Stimulated activated CD4-positive, alpha-beta T cell treated with anti-CD3 and anti-CD28 coated beads, Interleukin-12 subunit alpha, Interleukin-12 subunit beta, amount 100 ng/mL, for 4 hours (primary cell): ENCODE measurements around the gene NKX2-1.
"Not testable (repeated sequence)": the region's sequence is repeated elsewhere in the genome, so short reads cannot be mapped to it uniquely, and the experiment has no call there.

ENCODE experiments used
- DNase-seq: peaks from one replicate; pipeline ENCODE4 v3.0.0-alpha.2; 2020

The NKX2-1 gene

DNA sequence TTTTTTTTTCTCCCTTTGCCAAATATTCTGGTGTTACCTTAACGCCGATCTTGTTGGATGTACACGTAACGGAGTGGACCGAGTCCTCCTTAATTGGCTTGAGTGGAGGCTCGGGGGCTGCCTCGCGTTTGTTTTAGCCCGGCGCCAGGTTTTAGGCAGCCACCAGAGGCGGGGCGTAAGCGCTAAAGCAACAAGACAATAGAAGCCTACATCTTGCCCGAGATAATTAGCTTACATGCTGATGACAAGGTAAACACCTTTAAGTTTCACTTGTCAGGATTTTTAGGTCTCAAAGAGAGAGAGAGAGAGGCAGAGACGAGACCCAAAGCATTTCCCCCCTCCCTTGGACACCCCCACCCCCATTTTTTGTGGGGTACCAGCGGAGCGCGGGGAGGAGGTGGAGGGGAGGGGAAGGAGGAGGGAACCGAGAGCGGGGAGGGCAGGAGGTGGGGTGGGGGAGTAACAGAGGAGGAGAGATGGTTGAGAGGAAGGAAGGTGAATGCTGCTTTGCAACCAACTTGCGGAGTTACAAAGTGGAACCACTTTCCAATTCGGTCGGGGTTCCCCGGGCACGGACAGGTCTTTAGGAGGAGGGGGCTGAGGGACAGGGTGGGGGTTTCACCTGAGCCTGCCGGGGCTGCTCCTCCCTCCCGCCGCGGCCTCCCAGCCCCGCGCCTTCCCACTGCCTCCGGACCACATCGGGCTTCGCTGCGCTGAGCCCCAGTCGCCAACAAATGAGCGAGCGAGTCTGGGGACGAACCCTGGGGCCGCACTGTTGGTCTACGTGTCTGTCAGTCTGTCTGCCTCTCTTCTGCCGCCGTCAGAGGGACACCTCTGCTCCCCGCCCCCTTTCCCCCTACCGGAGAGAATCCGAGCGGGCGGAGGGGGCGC is at the start of gene NKX2-1:
Gene NKX2-1, minus strand, starts transcription at position 802 of the 891 bp plus-strand sequence. Its CDS starts 103 bp downstream, at position 699.
- no peak for DNase-seq

DNA sequence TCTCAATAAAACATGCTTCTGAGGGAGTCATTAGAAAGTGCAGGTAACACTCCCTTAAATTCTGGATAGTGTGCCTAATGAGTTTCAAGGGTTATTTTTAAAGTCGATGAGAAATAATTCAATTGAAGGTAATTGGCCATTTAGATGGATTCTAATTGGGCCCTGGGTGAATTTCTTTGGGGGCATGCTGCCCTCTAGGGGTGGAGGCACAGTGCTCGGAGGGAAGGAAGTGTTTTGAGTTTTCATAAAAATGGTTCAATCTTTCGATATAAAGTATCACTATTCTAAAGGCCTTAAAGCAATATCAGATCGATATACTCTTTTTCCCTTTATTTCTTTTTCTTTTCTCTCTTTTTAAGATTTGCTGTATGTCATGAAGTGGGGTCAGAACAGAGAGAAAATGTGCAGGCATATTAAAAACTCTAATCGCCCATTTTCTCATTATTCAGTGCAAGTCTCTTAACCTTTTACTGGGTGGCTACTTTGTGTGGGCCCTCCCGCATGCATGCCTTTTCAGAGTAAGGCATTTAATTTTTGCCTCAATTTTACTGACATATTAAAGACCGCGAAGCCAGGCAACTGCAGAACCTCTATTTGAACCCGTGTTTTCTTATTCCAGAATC is 36.9 kb upstream of the NKX2-1 start:
- peak; percentile 10 for DNase-seq

DNA sequence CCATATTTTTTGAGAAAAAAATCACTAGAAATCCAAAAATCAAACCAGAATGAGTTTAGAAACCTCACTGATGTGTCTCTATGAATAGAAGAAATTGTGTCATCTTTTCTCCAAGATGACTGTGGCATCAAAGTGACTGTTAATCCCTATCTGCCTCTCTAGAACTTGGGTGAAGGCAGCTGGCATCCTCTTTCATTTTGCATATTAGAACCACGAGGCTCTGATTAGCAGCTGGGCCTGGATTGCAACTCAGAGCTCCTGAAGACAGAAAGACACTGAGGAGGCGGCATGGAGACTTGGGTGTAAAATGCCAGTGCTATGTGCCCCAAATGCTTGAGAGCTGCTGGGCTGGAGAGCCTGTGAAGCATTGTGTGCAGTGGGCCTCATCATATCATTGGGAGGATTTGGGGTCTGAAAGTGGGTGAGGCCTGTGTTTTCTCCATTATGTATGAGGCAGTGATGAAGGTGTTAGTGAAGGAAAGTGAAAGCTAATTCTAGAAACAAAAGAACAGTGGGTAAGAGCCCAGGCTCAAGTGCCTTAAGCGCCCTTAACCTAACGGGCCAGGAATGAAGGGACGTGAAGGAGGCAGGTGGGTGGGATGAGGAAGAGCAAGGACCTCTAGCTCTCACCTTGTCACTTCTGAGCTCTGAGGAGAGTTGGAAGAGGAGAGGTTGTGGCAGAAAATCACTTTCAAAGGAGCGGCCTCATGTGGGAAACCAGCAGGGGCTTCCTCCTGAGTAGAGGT is 36.1 kb upstream of the NKX2-1 start:
- DNase-seq: no peak

DNA sequence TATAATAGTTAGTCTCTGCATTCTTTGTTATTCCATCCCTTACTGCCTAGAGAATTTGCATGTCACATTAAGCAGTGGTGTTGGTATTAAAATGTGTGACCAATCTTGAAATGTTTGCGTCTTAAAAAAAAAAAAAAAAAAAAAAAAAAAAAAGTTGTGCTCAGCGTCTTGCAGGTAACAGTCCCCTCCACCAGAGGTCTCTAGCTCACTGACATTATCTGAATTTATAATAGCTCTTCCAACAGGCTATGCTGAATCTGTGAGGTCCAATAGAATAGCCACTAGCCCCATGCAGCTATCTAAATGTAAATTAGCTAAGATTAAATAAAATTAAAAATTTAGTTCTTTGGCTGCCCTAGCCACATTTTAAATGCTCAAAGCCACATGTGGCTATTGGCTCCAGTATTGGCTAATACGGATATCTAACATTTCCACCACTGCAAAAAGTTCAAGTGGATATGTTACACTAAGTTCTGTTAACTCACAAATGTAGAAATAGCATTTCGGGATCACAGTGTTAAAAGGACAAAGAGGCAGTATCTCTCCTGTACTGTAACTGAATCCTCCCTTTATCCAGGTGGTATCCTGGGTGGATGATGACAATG is 33.7 kb upstream of the NKX2-1 start:
- no peak for DNase-seq

DNA sequence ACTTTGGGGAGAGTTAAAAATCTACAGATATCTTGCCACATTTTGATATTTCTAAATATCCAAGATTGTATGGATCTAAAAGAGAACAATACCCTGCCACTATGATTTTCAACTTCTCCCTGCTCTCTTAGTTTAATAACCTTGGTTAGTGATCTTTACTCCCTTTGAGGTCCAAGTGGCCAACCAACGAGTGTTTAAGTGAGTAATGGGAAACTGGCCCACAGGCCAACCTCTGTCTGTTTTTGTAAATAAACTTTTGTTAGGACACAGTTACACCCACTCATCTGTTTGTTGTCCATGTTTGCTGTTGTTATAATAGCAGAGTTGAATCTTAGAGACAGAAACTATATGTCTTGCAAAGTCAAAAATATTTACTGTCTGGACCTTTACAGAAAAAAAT is 30.9 kb upstream of the NKX2-1 start:
- no peak for DNase-seq

DNA sequence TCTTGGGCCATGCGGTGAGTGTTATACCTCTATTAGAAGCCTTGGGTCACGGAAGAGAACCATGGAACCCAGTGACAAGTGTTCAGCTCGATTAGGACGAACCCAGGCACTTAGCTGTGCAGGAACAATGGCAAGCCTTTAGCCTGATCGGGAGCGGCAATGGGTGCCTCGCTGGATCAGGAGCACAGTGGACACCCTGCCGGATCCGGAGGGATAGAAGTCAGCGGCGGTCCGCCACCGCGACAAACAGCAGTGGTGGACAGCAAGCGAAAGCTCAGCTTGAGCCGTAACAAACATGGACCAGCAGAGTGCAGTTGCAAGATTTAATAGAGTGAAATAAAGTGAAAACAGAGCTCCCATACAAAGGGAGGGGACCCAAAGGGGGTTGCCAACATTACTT is 24.2 kb upstream of the NKX2-1 start:
- not testable (repeated sequence) for DNase-seq

DNA sequence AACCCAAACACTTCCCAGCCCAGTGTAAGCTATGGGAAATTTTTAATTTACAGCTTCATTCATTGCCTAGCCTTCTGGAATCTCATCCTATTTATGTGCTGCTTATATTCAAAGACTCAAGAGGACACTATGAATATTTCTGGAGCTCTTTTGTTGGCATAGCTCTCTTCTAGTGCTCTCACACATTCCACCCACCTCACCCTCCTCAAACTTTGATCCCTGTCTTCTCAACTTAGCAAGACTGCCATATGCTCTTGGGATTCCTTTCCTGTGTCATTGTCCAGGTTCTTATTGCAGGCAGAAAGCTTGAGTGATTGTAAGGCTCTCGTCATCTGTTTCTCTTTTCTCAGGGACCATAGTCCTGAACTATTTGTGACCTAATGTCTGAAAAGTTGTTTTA is 18.0 kb upstream of the NKX2-1 start:
- no peak for DNase-seq

DNA sequence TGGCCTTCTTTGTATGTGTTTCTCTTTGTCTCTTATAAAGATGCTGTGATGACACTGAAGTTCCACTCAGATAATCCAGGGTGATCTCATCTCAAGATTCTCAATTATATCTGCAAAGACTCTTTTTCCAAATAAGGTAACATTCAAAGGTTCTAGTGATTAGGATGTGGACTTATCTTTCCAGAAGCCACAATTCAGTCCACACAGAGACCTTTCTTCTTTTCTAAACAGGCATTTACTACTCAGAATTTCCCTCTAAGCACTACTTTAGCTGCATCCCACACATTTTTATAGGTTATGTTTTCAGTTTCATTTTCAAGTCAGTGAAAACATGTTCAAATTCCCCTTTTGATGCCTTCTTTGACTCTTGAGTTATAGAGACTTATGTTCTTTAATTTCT is 9.0 kb upstream of the NKX2-1 start:
- no peak for DNase-seq

DNA sequence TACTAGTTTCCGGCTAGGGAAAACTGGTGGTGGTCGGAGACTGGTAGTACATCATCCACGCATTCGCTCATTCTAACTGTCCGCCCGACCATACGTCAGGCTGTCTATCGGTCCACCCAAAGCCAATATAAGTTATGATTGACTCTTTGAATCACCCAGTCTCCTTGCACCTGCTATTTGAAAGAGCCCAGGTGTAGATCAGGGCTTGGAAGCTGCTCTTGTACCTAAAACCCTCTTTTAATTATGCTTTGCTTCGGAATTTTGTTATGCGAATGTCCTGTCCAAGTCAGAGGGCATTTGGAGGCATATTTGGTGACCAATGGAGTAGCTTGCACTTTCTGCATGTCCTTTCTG is 5.7 kb upstream of the NKX2-1 start:
- DNase-seq: no peak

DNA sequence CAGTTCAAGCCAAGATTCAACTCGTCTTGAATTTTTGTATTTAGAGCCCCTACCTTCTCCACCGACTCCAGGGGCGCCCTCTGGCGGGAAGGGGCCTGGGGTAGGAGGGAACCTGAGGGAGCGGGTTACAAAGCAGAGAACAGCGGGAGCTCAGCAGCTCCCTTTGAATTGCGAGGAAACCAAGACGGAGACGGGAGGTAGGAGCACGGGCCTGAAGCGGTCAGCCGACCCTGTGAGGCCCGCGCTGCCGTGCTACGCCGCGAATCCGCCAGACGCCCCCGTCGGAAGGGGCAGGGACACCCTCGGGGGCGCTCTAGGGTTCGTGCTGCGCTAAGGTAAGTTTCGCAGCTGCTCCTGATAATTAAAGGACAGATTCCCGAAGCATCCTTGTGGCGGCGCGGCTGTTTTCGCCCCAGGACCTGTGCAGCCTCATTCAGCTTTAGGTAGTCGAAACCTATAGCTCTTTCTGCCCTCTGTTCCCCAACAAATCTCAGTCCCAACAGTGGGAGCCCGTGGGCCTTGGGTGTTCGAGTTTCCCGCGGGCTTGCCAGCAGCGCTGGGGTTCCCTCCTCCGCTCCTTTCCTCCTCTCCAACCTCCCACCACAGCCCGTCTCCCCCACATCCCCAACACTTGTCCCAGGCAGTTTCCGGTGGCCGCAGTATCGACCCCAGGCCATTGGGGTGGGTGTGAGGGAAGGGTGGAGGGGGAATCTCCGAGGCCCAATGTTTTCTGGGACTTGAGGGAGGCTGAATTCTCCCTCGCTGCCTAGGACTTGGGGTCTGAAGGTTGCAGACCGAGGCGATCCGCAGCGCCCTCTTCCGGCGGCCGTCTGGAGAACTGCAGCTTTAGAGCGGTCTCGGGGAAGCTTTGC is 5.1 kb upstream of the NKX2-1 start:
- no peak for DNase-seq

DNA sequence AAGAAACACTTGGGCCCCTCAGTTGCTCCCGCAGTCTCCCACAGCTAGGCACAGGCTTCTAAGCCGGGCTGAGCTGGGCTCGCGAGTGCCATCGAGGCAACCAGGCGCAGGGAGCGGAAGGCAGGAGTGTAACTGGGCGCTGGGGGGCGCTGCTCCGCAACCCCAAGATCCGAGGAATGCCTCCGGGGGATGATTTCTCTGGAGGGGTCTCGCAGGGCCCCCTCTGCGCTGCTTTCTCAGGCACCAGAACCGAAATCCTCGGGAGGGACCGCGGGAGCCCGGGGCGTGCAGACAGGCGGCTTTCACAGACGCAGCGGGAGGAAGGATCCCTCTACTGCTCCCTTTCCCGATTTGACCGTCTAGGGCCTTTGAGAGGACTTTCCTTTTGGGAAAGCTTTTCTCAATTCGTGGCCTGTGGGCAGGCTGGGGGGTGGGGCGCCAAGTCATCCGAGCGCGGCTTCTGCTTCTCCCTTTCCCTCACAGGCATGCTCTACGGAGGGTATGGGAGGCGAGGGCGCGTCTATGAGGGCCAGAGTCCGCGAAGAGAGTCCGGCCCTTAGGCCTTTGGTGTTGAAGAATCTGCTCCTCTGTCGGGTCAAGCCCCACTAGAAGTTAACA is 4.3 kb upstream of the NKX2-1 start:
- DNase-seq: no peak

DNA sequence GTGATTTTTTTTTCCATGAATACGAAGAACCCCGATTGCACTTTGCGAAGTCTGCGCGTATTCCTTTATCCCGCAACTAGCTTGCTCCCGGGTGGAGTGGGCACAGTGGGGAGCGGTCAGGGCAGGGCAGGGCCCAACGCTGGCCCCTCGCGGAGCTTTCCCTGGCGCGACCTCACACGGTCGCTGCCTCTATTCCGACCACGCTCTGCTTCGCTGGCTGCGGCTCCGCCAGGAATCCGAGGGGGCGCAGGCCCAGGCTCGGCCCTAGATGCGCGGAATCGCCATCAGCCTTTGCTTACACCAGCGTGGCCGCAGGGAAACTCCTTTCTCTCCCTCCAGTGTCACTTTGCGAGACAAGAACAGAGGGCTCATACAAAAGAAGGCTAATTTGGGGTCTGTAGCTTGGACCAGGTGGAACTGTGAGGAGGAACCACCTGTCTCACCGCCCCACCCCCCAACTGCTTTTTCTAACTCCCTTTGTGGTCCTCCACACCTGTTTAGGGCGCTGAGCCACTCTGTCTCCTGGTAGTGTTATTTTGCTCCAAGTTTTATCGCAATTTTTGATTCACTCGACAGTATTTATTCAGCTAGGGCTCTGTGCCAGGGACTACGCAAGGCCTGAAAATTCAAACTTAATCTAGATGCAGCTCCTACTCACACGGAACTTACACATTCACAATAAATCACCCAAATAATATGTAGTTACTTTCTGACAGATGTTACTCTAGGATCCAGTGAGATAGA is 3.1 kb upstream of the NKX2-1 start:
- DNase-seq: no peak

DNA sequence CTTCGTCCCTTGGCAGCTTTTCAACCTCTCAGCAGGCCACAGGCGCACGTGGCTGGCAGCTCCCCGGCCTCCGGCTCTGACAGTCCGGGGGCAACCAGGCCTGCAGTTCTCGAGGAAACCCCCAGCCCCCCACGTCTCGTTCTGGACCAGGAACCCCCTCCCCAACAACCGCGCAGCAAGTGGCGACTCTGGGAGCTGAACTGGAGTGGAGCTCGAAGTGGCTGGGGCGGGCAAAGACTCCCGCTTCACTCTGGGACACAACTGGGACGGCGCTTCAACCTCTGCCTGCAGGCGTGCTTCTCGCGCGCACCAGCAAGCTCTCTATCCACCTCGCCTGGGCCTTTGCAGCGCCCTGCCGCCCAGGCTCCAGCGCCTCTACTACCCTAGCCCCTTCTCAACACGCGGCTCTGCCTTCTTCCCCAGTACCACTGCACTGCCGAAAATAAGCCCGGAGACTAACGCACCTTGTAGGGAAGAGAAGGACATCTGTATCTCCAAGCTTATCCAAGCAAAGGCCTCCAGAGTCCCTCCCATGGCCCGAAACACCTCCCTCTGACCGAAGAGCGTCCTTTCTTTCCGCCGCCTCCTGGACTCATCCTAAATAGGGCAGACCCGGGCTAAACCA is 2.4 kb upstream of the NKX2-1 start:
- DNase-seq: no peak

DNA sequence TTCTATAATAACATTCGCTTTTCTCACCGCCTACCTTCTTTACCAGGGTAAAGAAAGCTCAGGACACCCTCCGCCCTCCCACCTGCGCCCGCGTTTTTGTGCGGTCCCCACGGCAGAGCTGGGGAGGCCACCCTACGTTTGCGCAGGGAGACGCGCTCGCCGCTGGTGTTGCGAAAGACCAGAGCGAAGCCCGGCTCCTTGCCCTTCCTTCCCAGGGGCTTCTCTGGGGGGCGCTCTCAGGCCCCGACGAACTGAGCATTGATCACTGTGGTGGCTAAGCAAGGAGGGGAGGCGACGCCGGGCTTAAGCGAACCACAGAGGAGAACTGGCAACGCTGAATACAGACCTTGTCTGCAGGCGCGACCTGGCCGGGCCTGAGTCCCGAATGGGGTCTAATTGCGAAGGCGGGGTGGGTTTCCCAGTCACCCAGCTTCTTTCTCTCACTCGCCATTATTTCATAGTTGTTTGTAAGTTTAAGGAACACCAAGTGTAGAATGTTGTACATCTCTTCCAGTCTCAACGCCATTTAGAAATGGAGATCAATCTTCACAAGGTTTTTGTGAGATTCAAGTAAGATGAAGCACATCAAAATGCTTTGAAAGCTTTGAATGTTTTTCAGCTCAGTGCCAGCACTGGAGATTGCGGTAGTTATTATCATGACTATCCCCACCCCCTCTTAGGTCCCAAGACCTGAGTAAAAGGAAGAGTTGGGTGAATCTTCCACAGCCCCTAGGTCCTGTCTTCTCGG is 1.7 kb upstream of the NKX2-1 start:
- DNase-seq: no peak

DNA sequence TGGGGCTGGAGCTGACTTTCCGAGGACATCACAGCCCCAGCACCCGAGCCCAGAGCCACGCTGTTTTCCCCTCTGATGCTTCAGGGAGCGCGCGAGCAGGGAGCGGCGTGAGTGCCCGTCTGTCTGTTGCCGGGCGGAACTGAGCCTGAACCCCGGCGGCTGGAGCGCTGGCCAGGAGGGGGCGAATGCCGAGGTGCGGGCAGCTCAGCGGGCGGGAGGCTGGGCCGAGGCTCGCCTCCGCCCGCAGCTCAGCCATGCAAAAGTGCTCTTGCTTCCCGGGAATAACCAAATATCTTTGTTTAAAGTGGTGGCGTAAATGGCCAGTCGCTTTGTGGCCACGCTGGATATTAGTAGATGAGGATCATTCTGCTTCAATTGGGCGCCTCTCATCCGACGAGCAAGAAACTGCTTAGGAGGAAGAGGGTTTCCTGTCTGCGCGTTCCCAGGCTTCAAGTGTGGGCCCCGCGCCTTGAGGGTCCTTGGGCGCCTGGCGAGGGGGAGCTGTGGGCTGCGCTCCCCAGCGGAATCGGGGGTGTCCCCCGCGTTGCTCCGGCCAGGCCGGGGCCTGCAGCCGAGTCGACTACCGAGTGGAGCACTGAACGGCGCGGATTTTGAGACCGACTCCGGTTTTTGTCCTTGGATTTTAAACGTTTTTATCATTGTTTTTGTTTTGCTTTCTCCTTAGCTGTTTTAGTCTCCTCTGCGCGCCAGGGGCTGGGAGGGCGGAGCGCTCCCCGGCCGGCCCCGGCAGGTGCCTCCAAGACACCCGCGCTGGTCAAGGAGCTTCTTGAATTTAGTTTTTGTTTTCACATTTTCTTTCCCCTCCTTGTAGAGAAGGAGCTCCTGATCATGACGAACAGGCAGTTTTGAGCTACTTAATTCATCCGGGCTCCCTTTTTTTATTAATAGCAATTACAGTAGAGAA is 831 bp upstream of the NKX2-1 start:
- DNase-seq: no peak

DNA sequence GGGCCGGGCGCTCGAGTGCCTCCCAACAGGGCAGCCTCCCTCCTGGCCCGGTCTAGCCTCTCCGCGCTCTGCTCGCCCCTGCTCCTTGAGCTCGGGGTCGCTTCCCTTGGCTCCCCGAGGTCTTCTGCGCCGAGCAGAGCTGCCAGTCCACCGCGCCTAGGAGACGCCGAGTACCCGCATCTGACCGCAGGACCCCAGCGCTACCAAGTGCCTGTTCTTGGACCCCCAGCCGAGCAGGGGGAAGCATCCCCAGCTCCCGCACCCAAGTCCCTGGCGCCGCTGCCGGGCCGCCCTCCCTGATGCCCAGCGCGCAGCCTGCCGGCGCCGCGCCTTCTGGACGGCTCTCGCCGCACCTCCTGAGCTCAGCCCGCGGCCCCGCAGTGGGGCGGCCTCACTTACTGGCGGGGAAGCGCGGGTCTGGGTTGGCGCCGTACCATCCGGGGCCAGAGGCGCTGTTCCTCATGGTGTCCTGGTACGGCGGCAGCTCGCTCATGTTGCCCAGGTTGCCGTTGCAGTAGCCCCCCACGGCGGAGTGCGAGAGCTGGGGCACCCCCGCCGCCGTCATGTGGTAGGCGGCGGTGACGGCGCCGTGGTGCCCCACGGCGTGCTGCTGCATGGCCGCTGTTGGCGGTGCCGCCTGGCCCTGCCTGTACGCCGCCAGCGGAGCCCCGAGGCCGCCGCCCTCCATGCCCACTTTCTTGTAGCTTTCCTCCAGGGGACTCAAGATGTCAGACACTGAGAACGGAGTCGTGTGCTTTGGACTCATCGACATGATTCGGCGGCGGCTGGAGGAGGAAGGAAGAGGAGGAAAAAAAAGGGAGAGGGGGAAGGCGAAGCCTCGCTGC is 1.2 kb downstream of the NKX2-1 start:
- no peak for DNase-seq

DNA sequence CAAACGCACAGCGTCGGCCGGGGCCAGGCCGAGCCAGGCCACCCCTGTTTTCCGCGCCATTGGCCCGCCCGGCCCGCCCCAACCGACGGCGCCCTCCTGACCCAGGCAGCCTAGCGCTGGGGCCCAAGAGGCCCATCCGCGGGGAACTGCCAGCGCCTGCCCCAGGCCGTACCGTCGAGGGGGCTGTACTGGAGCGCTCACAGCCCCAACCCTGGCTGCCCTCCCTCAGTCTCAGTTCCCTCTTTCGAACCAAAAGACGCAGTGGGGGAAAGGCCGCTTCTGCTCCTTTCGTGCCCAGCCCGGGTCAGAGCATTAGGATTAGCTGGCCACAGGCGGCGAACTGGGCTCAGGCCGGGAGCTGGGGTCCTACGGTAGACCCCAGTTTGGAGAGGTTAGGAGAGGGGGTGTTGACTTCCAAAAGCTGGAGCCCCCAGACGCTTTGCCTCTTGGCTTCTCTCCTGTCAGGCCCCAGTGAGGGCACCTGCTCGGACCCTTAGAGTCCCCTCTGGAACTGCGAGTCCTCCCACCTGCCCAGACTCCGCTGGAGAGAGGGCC is 1.9 kb downstream of the NKX2-1 start:
- DNase-seq: no peak
